GM12878 (cell line): ENCODE results near the gene RPL7A. TPM values are rescaled to one million over a fixed set of nuclear protein-coding genes. Genes with fewer than 3 reads are reported as not detected.

Experiments
- ATAC-seq: fragments of 200-7000 bp; cut with Tn5 transposase; 3 replicates; pipeline ENCODE4 v1.9.1; 2020; ENCODE audit warnings: mild to moderate bottlenecking, moderate library complexity
- BruUV-seq: library from RNA; stranded (reverse); fragments of 400-500 nt; replicated peaks from 2 replicates; lab custom pipeline; 2021; lab: Mats Ljungman, UMichigan
- CTCF ChIA-PET: fragments of 300-600 bp; sonication (Branson Sonifier 250); formaldehyde crosslinking; extraction: SDS; loops from one replicate; lab custom pipeline; 2021; ENCODE audit warnings: inconsistent platforms; lab: Yijun Ruan, JAX
- POLR2A ChIA-PET: fragments of 350-600 bp; formaldehyde crosslinking; extraction: SDS; loops from one replicate; lab custom pipeline; 2021; ENCODE audit warnings: inconsistent platforms; lab: Charles Lee
- RAD21 ChIA-PET: fragments of 300-600 bp; sonication (Branson Sonifier 250); formaldehyde crosslinking; loops from one replicate; lab custom pipeline; 2023; ENCODE audit warnings: antibody characterized with exemption; ENCODE audit not compliant: unreplicated experiment; lab: Charles Lee
- SMC1A ChIA-PET: fragments of 300-600 bp; sonication (Branson Sonifier 250); formaldehyde crosslinking; loops from one replicate; lab custom pipeline; 2023; ENCODE audit not compliant: unreplicated experiment, uncharacterized antibody; lab: Charles Lee
- DNase-seq: peaks from one replicate; pipeline ENCODE4 v3.0.0-alpha.2; 2011; ENCODE audit warnings: low read depth, low spot score
- FAIRE-seq: peaks from 3 replicates; lab custom pipeline; 2011; peaks lifted over from hg19 to GRCh38; lab: Jason Lieb, UNC
- H2AFZ ChIP-seq: 2 replicates; pipeline ENCODE4 v1.6.0; 2011; ENCODE audit warnings: low read depth, low read length, control low read depth; ENCODE audit not compliant: control insufficient read depth
- H3K27ac ChIP-seq: 2 replicates; pipeline ENCODE4 v1.5.1; 2011; ENCODE audit warnings: control low read depth; ENCODE audit not compliant: control insufficient read depth, insufficient read depth
- H3K27me3 ChIP-seq, 2 experiments: replicated peaks in 1 of 2; 2 replicates each; pipeline versions ENCODE4 v1.6.0 to v1.6.1; 2011; ENCODE audit warnings: low read length in 1 of 2; ENCODE audit not compliant: control insufficient read depth in 2 of 2, insufficient read depth in 2 of 2
- H3K36me3 ChIP-seq, 2 experiments: 2 replicates each; pipeline ENCODE4 v1.5.1; 2011; ENCODE audit warnings: low read length in 1 of 2; ENCODE audit not compliant: control insufficient read depth in 2 of 2, insufficient read depth in 2 of 2
- H3K4me1 ChIP-seq: 2 replicates; pipeline ENCODE4 v1.6.1; 2011; ENCODE audit warnings: mild to moderate bottlenecking, low read length, moderate library complexity, mixed read lengths; ENCODE audit not compliant: control insufficient read depth, insufficient read depth
- H3K4me2 ChIP-seq: 2 replicates; pipeline ENCODE4 v1.6.0; 2011; ENCODE audit warnings: control low read depth; ENCODE audit not compliant: control insufficient read depth, insufficient read depth
- H3K4me3 ChIP-seq: fragments of 200-600 bp; sonication (generic); 2 replicates; pipeline ENCODE4 v1.5.1; 2016
- H3K79me2 ChIP-seq: 2 replicates; pipeline ENCODE4 v1.6.0; 2011; ENCODE audit warnings: low read length; ENCODE audit not compliant: control insufficient read depth, insufficient read depth
- H3K9ac ChIP-seq: 2 replicates; pipeline ENCODE4 v1.8.0; 2011; ENCODE audit warnings: low read length, control low read depth, mixed read lengths; ENCODE audit not compliant: control insufficient read depth, insufficient read depth
- H3K9me3 ChIP-seq: replicated peaks from 3 replicates; pipeline ENCODE4 v1.5.1; 2011; ENCODE audit warnings: mild to moderate bottlenecking, low read length; ENCODE audit not compliant: control insufficient read depth, insufficient read depth
- H4K20me1 ChIP-seq: 2 replicates; pipeline ENCODE4 v1.6.0; 2011; ENCODE audit not compliant: control insufficient read depth, insufficient read depth
- BCL11A ChIP-seq: IDR thresholded peaks from 2 replicates; pipeline ENCODE4 v1.6.1; 2011; ENCODE audit warnings: low read depth, low read length
- CREB1 ChIP-seq: IDR thresholded peaks from 2 replicates; pipeline ENCODE4 v1.6.1; 2012; ENCODE audit warnings: low read depth, mild to moderate bottlenecking, inconsistent platforms
- HCFC1 ChIP-seq: fragments of 150-350 bp; IDR thresholded peaks from 2 replicates; pipeline ENCODE4 v1.6.1; 2014; ENCODE audit warnings: low read length
- MYC ChIP-seq: IDR thresholded peaks from 2 replicates; pipeline ENCODE4 v1.6.1; 2011; ENCODE audit warnings: mild to moderate bottlenecking, low read length, moderate library complexity, inconsistent platforms; ENCODE audit not compliant: insufficient read depth, insufficient replicate concordance, insufficient read length, severe bottlenecking
- NRF1 ChIP-seq: conservative IDR thresholded peaks from 2 replicates; pipeline ENCODE4 v1.6.1; 2011; ENCODE audit warnings: mild to moderate bottlenecking, low read depth, low read length, improper control_type of control experiment
- POLR2A ChIP-seq: IDR thresholded peaks from 2 replicates; pipeline ENCODE4 v1.6.1; 2011; ENCODE audit warnings: low read depth, mild to moderate bottlenecking, low read length
- SMAD5 ChIP-seq: IDR thresholded peaks from 2 replicates; pipeline ENCODE4 v1.6.1; 2016; ENCODE audit warnings: antibody characterized with exemption, low read depth
- TCF7 ChIP-seq: IDR thresholded peaks from 2 replicates; pipeline ENCODE4 v1.6.1; 2014; ENCODE audit warnings: antibody characterized with exemption, borderline replicate concordance
- WGBS: methylation state at CpG from one replicate; pipeline ENCODE4 v1.1.6; 2016; ENCODE audit warnings: low lambda C conversion rate; ENCODE audit not compliant: insufficient replicate concordance, insufficient coverage; ENCODE audit errors: missing lambda C conversion rate; 5-methylcytosine and 5-hydroxymethylcytosine counted together
- in situ Hi-C: fragments of 300-500 bp; cut with MboI; formaldehyde crosslinking; loops from 9 replicates; pipeline ENCODE4 v1.14.3; 2018; ENCODE audit warnings: mixed read lengths
- intact Hi-C: fragments of 100-400 bp; cut with micrococcal nuclease; formaldehyde crosslinking; loops from one replicate; pipeline ENCODE4 v1.14.2; 2022; ENCODE audit not compliant: unreplicated experiment
- polyA plus RNA-seq, 11 experiments: library from polyadenylated mRNA; depleted of rRNA in 4 of 11; unstranded in 6 of 11; stranded (reverse) in 5 of 11; fragments of >200 nt; fragmentation: Nextera tagmentation in 4 of 11; fragmentation: Illumina TruSeq in 1 of 11; extraction: Ambion mirVana in 4 of 11; extraction: Trizol in 1 of 11; gene quantifications; 1 replicate in 1 of 11; 2 replicates in 10 of 11; pipeline versions ENCODE4 v1.2.1 to v1.2.3, GENCODE V29; 2011 to 2016; ENCODE audit warnings: inconsistent platforms in 2 of 11, missing spikeins in 2 of 11, low read depth in 1 of 11
- total RNA-seq, 4 experiments: library from RNA; depleted of rRNA in 3 of 4; stranded (reverse); fragments of >200 nt in 3 of 4; fragmentation: Illumina TruSeq in 1 of 4; extraction: Trizol in 1 of 4; gene quantifications; 2 replicates each; pipeline versions ENCODE4 v1.2.1 to v1.2.3, GENCODE V29; 2013 to 2021
- TF ChIP-seq, protein P1 (sequence below): IDR thresholded peaks from 2 replicates; pipeline ENCODE4 v1.6.1; 2011; ENCODE audit warnings: low read depth, low read length, improper control_type of control experiment, borderline replicate concordance

The RPL7A gene
- total and polyA plus RNA-seq, 10 of the 15 experiments (the other 5 are each of a cell fraction or from before 2014, with no cell fraction given) = 917 to 5,193 (median 3,326) TPM

GRCh38 chr9:133369933-133370332 is 21.9 kb downstream of the RPL7A start (continued):
- no peak for TF ChIP-seq TCF7
- TF ChIP-seq BCL11A = no peak
- TF ChIP-seq, protein P1, sequence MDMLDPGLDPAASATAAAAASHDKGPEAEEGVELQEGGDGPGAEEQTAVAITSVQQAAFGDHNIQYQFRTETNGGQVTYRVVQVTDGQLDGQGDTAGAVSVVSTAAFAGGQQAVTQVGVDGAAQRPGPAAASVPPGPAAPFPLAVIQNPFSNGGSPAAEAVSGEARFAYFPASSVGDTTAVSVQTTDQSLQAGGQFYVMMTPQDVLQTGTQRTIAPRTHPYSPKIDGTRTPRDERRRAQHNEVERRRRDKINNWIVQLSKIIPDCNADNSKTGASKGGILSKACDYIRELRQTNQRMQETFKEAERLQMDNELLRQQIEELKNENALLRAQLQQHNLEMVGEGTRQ = no peak
- TF ChIP-seq MYC = no peak
- no peak for TF ChIP-seq POLR2A
- TF ChIP-seq HCFC1 = no peak
- TF ChIP-seq SMAD5 = no peak

GRCh38 chr9:133370685-133371084 is 22.7 kb downstream of the RPL7A start:
- Histone ChIP-seq H3K27ac (peak overlapping the region; percentile 60), H3K4me2 (peak overlapping the region; percentile 80), H3K4me3 (no peak overlapping the region), H3K9me3 (no peaks in the 10 kb centered on the region), H3K79me2 (peaks cover 86% of the 10 kb centered on the region), H3K27me3 (no peaks in the 10 kb centered on the region), H3K9ac (no peak overlapping the region), H4K20me1 (peaks cover 35% of the 10 kb centered on the region), H3K4me1 (peaks cover 22% of the 10 kb centered on the region), H2AFZ (no peak overlapping the region), H3K36me3 (peaks cover 22 to 28% of the 10 kb centered on the region in 2 experiments)
- WGBS = 45% methylated on average over 9 of the region's 9 CpGs
- ATAC-seq (no peak), DNase-seq (no peak), FAIRE-seq (no peak)
- CTCF ChIA-PET = interaction anchor here (0.6 to 3.9 kb wide), 5 partner anchors 15 to 210 kb away, joined by 3 to 16 read pairs (median 3); partner anchors contain the start of genes SURF1 and SURF2
- POLR2A ChIA-PET = interaction anchor here (0.6 to 2.8 kb wide), 7 partner anchors 11 to 184 kb away, joined by 3 to 13 read pairs (median 3); partner anchors contain the start of genes MED22, RPL7A, SURF1 and SURF6
- intact Hi-C loops = loop anchor here (5.0 kb wide), 1 partner anchor 33 kb away; the partner anchor contains the start of gene SURF6
- TF ChIP-seq CREB1 = peak; percentile 13; the same call in 1 of the 2 replicates
- no peak for TF ChIP-seq NRF1
- BruUV-seq = no TSS peak
- RAD21 ChIA-PET = interaction anchor here (0.8 to 1.1 kb wide), 2 partner anchors 36 to 185 kb away, joined by 3 to 4 read pairs; no protein-coding TSS in a partner anchor
- SMC1A ChIA-PET = interaction anchor here (1.1 to 1.2 kb wide), 2 partner anchors 23 to 184 kb away, joined by 3 read pairs; partner anchors contain the start of genes MED22 and RPL7A
- in situ Hi-C loops = no loop called here
